Stimulated activated CD8-positive, alpha-beta memory T cell treated with anti-CD3 and anti-CD28 coated beads, Interleukin-4, amount 100 ng/mL, for 1 hour (primary cell): Measurements from ENCODE around the gene TANGO6.

Source experiments
- DNase-seq, 2 donors: peaks; one replicate each; pipeline ENCODE4 v3.0.0-alpha.2; 2020; ENCODE audit warnings: low read depth in 2 of 2, low spot score in 1 of 2

The TANGO6 gene

DNA sequence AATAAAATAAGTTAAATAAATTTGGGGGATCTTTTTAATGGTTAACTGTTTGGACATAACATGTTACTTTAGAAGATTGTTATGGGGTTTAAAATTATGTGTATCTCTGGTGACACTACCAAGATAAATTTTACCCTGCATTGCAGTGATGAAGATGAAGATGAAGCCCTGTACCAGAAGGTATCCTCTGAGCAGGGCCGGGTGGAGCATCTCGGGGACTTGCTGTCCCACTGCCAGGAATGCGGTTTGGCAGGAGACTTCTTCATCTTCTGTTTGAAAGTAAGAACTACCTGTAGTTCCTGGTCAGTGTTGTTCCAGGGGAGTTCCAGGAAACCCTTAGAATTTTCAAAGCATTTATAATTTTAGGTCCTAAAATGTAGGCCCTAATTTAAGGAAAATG, 64.0 kb downstream of the TANGO6 start:
- no peak for DNase-seq

- DNase-seq: no peak
These were observed 64.5 kb downstream of the TANGO6 start for GRCh38 chr16:68907781-68908181.

- DNase-seq: no peak
These were observed 65.9 kb downstream of the TANGO6 start for GRCh38 chr16:68909099-68909733.

DNA sequence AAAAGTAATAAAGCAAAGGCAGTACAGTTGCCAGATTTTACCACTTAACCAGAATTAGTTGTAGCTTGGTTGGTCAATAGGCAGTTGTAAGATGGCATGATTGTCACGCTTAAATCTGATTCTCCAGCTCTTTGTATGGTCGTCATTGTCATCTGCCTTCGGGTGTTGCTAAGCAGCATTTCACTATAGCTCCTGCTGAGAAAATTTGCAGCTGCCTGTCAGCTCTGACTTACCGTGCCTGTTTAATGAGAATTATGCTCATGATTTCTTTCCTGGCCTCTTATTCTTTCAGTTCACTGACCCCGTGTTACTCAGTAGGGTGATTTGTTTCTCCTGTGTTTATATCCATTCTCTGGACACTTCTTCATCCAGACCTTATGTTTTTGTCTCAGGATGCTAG, 66.7 kb downstream of the TANGO6 start:
- DNase-seq: no peak

GRCh38 chr16:68915589-68915988, 72.3 kb downstream of the TANGO6 start:
- DNase-seq: no peak

- DNase-seq: no peak
These were observed 74.2 kb downstream of the TANGO6 start for GRCh38 chr16:68917541-68917940.

DNA sequence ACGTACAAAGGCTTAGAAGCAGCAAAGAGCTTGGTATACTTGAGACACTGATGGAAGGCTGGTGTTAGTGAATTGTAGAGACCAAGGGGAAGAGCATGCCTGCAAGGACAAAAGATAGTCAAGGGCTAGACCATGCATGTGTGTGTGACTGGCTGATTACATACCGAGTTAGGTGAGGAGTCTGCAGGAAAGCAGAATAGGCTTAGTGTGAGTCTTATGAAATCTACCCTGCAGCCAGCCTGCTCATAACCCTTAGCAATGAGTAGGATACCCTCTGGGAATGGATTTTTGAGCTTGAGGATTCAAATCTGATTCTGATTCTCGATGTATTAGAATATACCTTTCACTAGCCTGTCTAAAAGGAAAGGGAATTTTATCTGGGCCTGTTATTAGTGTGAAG, 77.0 kb downstream of the TANGO6 start:
- no peak for DNase-seq

GRCh38 chr16:68921637-68922036, 78.3 kb downstream of the TANGO6 start:
- DNase-seq: no peak

- DNase-seq: no peak
These were observed 79.8 kb downstream of the TANGO6 start for GRCh38 chr16:68923116-68923515.

GRCh38 chr16:68927018-68927417, 83.7 kb downstream of the TANGO6 start:
- DNase-seq: no peak

DNA sequence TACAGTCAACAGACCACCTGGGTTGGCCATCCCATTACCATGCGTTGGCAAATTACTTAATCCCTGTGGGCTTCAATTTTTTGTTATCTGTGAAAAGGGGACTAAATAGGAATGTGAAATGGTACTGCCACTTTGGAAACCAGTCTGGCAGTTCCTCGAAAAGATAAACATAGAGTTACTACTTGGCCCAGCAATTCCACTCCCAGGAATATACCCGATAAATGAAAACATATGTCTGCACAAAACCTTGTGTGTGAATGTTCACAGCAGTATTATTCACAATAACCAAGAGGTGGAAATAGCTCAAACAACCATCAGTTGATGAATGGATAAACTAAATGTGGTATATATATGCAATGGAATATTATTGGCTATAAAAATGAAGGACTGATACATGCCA, 87.9 kb downstream of the TANGO6 start:
- DNase-seq: no peak

DNA sequence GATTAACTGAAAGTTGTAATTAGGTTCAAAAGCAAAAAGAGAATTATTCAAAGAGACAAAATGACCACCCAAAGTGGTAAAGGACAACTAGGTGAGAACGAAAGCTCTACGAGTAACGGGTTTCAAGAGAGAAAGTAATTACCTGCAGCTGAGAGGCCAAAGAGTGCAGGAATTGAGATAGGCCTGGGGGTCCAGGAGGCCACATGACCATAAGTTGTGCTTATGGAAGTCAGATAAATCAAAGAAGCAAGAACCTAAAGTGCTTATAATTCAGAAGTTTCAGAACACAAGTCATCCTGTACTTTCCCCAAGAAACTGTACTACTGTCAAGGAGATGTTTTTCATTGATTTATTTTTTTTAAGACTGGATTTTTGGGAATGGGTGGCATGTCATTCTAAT, 91.1 kb downstream of the TANGO6 start:
- no peak for DNase-seq

DNA sequence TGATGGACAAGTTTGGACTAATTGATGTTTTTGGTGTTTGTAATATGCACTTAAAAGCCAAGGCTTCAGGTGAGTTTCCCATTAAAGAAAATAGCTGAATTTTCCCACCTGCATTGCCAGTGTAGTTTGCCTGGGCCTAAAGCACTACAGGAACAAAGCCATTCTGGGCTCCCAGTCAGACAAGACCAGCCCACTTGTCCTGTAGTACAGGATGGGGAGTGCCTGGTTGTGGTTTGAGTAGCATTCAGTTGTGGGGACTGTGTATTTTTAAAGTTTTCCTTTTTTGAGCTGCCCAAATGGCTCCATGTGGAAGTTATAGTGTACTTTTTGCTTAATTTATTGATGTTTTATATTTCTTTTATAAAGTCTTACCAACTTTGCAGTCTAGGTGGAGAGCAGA, 91.7 kb downstream of the TANGO6 start:
- DNase-seq: no peak

DNA sequence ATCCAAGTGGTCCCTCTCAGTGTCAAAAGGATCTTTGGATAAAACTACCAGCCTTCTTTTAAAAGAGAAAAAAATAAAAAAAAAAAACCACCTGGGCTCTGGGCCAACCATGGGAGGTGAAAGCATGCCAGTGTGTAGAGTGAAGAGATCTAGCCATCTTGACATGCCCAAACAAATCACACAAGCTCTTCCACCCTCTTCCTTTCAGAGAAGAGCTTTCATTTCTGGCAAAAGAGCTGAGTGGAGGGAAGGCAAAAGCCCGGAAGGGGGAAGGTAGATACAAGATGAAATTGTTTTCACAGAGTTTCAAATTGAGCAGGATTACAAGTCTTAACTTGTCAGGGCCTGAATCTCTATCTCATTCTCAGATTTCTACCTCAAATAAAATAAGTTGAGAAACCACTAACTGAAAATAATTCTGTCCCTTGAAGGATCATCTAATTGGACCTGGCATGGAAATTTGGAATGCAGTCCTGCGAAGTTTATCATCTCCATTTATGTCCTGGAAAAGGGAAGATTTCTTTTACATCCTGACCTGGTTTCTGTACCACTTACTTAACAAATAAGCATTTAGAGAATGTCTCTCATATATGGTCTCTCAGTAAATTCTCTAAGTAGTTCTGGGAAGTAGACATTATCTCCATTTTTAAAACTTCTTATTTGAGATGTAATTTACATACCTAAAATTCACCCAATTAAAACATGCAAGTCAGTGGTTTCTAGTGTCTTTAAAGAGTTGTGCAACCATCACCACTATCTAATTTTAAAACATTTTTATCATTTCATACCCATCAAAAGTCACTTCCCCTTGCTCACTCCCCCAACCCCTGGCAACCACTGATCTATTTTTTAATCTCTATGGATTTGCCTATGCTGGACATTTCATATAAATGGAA, 93.7 kb downstream of the TANGO6 start:
- no peak for DNase-seq

DNA sequence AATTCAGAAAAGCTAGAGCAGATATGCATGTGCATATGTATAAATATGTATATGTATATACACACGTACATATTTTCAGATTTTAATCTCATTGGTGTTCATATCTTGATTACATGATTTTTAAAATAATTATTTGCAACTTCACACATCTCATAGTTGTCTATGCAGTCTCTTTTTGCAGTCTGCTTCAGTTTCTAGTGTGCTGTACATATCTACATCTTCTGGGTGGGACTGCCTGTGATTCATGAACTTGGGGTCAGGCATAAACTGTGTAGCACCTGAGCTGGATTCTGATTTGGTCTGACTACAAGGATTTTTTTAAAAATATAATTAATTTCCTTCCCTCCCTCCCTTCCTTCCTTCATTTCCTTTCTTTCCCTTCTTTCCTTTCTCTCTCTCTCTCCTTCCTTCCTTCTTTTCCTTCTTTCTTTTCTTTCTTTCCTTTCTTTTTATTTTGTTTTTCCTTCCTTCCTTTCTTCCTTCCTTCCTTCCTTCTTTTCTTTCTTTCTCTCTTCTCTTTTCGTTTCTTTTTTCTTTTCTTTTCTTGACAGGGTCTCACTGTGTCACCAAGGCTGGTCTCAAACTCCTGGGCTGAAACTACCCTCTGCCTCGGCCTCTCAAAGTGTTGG, 96.5 kb downstream of the TANGO6 start:
- DNase-seq: no peak

DNA sequence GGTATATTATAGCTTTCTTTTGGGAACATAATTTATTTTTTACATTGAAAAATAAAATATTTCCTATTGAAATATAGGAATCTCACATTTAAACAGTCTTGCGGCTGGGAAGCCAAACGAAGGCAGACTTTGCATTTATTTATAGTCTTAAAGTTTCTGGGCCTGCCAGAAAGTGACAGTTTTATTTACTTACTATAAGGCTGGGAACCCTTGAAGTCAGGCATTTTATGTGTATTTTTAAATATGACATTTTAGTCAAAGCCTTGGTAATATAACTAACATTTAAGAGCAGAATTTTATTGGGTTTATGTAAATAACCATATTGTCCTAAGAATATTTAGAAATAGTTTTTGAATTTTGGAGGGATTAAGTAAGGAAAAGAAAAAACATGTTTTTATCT, 97.5 kb downstream of the TANGO6 start:
- no peak for DNase-seq

- DNase-seq: no peak
These were observed 100.6 kb downstream of the TANGO6 start for GRCh38 chr16:68943961-68944360.

DNA sequence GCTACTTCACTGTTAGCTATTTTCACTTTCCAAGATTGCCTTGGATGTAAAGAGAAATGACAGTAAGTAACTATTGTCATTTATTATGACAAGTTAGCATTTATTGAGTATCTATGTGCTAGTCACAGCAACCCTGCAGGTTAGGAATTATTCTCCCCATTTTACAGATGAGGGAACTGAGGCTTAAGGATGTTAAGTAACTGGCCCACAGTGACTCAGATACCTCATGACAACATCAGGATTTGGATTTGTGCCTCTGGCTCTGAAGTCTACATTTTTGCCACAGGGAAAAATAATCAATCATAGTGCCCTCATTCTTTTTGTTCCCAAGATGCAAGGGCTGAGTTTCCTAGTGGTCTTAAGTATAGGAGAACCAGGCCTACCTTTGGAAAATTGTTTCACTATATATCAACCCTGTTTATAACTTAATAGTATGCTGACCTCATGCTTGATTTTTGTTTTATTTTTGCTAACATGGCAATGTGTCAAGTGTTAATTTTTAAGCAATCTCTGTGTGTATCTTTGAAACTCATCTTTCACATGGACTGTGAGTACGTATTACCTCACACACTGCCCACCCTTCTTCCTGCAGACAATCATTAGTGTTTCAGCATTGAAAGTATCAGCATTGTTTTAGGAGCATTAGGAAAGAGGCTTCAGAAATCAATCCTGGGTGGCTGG, 105.0 kb downstream of the TANGO6 start:
- DNase-seq: no peak

DNA sequence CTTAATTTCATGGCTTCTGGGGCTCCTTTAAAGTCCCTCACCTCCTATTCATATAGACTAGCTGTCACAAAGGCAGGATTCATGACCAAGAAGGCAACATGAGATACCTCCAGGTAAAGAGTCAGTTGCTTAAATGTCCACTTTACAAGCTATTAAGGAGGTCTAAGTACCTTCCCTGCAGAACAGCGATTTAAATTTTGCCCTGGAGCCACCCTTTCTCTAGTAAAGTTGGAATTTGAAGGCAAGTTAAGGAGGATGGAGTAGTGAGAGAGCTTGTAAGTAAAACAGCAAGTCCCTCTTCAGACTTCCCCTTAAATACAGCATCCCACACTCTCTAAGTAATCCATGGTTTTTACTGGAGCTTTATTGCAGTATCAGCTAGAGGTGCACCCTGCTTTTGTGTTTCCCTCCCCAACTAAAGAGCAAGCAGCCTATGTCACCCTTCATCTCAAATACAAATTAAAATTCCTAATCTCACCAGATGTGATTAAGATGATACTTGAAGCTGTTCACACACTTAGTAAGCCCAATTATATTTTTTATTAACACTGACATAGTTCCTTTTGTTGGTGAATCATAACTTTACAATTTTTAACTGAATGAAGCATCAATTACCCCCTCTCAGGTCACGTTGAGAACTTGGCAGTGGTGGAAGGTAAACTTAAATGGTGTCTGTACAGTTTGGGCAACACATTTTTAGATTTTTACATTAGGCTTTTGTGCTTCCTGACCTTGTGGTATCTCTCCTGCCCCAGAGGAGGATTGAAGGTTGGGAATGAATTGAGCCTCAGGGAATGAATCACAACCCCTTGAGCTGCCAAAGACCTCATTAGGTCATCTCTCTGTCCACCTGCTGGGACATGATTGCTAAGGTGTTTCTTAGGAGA, 108.9 kb downstream of the TANGO6 start:
- DNase-seq: no peak

DNA sequence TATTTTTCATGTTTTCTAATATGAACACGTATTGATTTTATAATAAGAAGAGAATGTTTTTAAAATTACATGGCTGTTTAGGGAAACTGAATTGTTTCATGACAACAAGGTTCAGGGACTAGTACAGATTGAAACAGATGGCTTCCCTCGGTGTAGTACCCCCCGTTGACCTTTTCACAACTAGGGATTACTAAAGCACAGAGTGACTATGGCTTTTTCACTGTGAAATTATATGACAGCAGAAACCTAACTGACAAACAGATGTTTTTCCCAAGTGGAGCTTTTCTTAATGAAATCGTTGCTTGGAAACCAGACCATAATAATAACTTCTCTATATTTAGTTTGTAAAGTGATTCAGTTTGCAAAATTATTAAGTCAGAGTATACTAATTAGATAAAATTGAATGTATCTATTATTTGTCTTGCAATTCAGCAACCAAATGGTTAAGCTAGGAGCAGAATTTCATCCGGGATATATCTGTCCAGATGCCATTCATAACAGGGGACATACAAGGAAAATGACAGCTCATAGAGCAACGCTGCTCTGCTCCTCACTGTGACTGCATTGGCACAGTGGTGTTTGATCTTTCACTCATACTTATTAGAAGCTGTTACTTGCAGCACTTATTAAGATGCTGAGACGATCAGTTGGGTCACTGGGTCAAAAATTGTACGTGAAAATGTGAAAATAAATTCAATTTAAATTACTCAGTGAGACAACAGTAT, 111.7 kb downstream of the TANGO6 start:
- DNase-seq: no peak
